Neural crest cell (in vitro differentiated cells): Measurements from ENCODE around the gene MED16. TPM values are rescaled to one million over a fixed set of nuclear protein-coding genes. Genes with fewer than 3 reads are reported as not detected.

ENCODE experiments used
- DNase-seq: peaks from one replicate; pipeline ENCODE4 v3.0.0; 2021; ENCODE audit warnings: low read depth, mixed read lengths, low spot score
- H3K27ac Mint-ChIP-seq: one replicate; pipeline ENCODE4 v1.8.0; 2021; ENCODE audit warnings: mild to moderate bottlenecking, mixed read lengths; ENCODE audit not compliant: unreplicated experiment
- H3K27me3 Mint-ChIP-seq: 2 replicates; pipeline ENCODE4 v1.8.0; 2021; ENCODE audit warnings: low read depth, mild to moderate bottlenecking, mixed read lengths
- H3K36me3 Mint-ChIP-seq: 2 replicates; pipeline ENCODE4 v1.8.0; 2021; ENCODE audit warnings: low read depth, mild to moderate bottlenecking, mixed read lengths
- H3K4me1 Mint-ChIP-seq: 2 replicates; pipeline ENCODE4 v1.8.0; 2021; ENCODE audit warnings: mixed read lengths
- H3K4me3 Mint-ChIP-seq: one replicate; pipeline ENCODE4 v1.8.0; 2021; ENCODE audit warnings: mild to moderate bottlenecking, mixed read lengths
- H3K9me3 Mint-ChIP-seq: 2 replicates; pipeline ENCODE4 v1.8.0; 2021; ENCODE audit warnings: mixed read lengths
- CTCF ChIP-seq: fragments of 200-600 bp; sonication (generic); conservative IDR thresholded peaks from 2 replicates; pipeline ENCODE4 v1.5.0; 2021; ENCODE audit warnings: antibody characterized with exemption, mild to moderate bottlenecking
- total RNA-seq: library from RNA; stranded (reverse); gene quantifications from 2 replicates; pipeline ENCODE4 v1.2.1, GENCODE V29; 2021

Gene MED16
- total RNA-seq, 1 donor from 2014 or later: 77.7 TPM

- Mint-ChIP-seq H3K27me3 (peaks cover 7% of the 10 kb centered on the region), H3K9me3 (no peaks in the 10 kb centered on the region), H3K4me1 (no peaks in the 10 kb centered on the region), H3K4me3 (no peak overlapping the region), H3K36me3 (peaks cover 2% of the 10 kb centered on the region), H3K27ac (no peak overlapping the region)
- no peak for TF ChIP-seq CTCF
- DNase-seq: no peak
Measured at GRCh38 chr19:873561-874041, 19.4 kb downstream of the MED16 start.

GRCh38 chr19:873084-873483 is 19.9 kb downstream of the MED16 start:
- Mint-ChIP-seq H3K4me3 (no peak overlapping the region), H3K4me1 (no peaks in the 10 kb centered on the region), H3K27ac (no peak overlapping the region), H3K27me3 (peaks cover 7% of the 10 kb centered on the region), H3K9me3 (no peaks in the 10 kb centered on the region), H3K36me3 (peaks cover 2% of the 10 kb centered on the region)
- TF ChIP-seq CTCF: no peak
- no peak for DNase-seq

- Mint-ChIP-seq H3K36me3 (peaks cover 5% of the 10 kb centered on the region), H3K4me1 (peaks cover 3% of the 10 kb centered on the region), H3K4me3 (peak overlapping the region; percentile 67), H3K27me3 (peaks cover 9% of the 10 kb centered on the region), H3K9me3 (no peaks in the 10 kb centered on the region), H3K27ac (no peak overlapping the region)
- DNase-seq: peak; percentile 47
- no peak for TF ChIP-seq CTCF
Measured at GRCh38 chr19:872266-872951, 20.6 kb downstream of the MED16 start.

GRCh38 chr19:871446-872265 is 21.3 kb downstream of the MED16 start:
- Mint-ChIP-seq H3K36me3 (peaks cover 6% of the 10 kb centered on the region), H3K9me3 (no peaks in the 10 kb centered on the region), H3K27me3 (peaks cover 10% of the 10 kb centered on the region), H3K4me1 (peaks cover 4% of the 10 kb centered on the region), H3K27ac (no peak overlapping the region), H3K4me3 (peak overlapping the region; percentile 76)
- TF ChIP-seq CTCF: no peak
- no peak for DNase-seq

- Mint-ChIP-seq H3K9me3 (no peaks in the 10 kb centered on the region), H3K27ac (no peak overlapping the region), H3K4me1 (peaks cover 4% of the 10 kb centered on the region), H3K4me3 (no peak overlapping the region), H3K36me3 (peaks cover 6% of the 10 kb centered on the region), H3K27me3 (peaks cover 10% of the 10 kb centered on the region)
- DNase-seq: no peak
- TF ChIP-seq CTCF: no peak
Measured at GRCh38 chr19:870963-871401, 22.0 kb downstream of the MED16 start.
